ENCODE measurements around the gene OR5B21. TPM values are rescaled to one million over a fixed set of nuclear protein-coding genes. Genes with fewer than 3 reads are reported as not detected.

OR5B21 gene
- total RNA-seq, 2 experiments from 2014 or later: not detected

DNA sequence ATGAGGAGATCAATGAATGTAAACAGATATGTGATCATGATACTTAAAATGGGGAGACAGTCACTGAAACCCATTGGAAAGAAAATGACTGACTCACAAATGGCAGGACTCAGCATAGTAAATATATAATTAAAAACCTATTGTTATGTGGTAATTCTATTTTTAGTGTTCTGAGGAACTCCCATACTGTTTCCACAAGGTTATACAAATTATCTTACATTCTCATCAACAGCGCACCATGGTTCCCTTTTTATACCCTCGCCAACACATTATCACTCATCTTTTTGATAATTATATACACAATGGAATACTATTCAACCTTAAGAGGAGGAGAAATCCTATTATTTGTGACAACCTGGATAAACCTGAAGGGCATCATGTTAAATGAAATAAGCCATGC is 17.1 kb downstream of the OR5B21 start:
- Mint-ChIP-seq H3K4me3 (no peak overlapping the region), H3K27me3 (ENCODE audit: low read depth) (no peaks in the 10 kb centered on the region), H3K27ac (no peak overlapping the region), H3K4me1 (ENCODE audit: low read depth) (peaks cover 3% of the 10 kb centered on the region), H3K9me3 (no peaks in the 10 kb centered on the region), H3K36me3 (ENCODE audit: low read depth) (peaks cover 2% of the 10 kb centered on the region)
- no peak for DNase-seq
- intact Hi-C loops (cut with micrococcal nuclease): no loop called here
- CTCF ChIA-PET: no interaction called here

DNA sequence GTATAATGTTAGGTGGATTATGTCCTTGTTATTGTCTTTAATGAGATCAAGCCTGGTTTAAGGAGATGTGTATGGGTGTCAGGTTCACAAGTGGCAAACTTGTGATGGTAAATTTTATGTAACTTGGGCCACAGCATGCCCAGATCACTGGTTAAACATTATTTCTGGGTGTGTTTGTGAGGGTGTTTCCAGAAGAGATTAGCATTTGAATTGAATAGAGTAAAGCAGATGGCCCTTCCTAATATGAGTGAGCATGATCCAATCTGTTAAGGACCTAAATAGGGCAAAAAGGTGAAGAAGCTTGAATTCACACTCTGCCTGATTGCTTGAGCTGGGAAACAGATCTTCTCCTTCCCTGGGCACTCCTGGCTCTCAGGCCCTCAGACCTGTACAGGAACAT is 20.7 kb downstream of the OR5B21 start:
- H3K4me1 Mint-ChIP-seq (ENCODE audit: low read depth): no peaks in the 10 kb centered on the region
- no peak for DNase-seq
- no peaks in the 10 kb centered on the region for H3K36me3 Mint-ChIP-seq (ENCODE audit: low read depth)
- intact Hi-C loops (cut with micrococcal nuclease): no loop called here
- no peak overlapping the region for H3K4me3 Mint-ChIP-seq
- no peaks in the 10 kb centered on the region for H3K27me3 Mint-ChIP-seq (ENCODE audit: low read depth)
- H3K9me3 Mint-ChIP-seq: no peaks in the 10 kb centered on the region
- H3K27ac Mint-ChIP-seq: no peak overlapping the region
- CTCF ChIA-PET: no interaction called here

- no peak for DNase-seq
- H3K4me1 Mint-ChIP-seq (ENCODE audit: low read depth): no peaks in the 10 kb centered on the region
- intact Hi-C loops (cut with micrococcal nuclease): no loop called here
Measured at GRCh38 chr11:58485961-58486360, 21.9 kb downstream of the OR5B21 start.

GRCh38 chr11:58471892-58472291 is 36.0 kb downstream of the OR5B21 start:
- no peaks in the 10 kb centered on the region for H3K4me1 Mint-ChIP-seq (ENCODE audit: low read depth)
- intact Hi-C loops (cut with micrococcal nuclease): no loop called here
- H3K4me3 Mint-ChIP-seq: no peak overlapping the region
- CTCF ChIA-PET: no interaction called here
- DNase-seq: no peak
- H3K27me3 Mint-ChIP-seq (ENCODE audit: low read depth): peaks cover 3% of the 10 kb centered on the region
- H3K27ac Mint-ChIP-seq: no peak overlapping the region
- peaks cover 28% of the 10 kb centered on the region for H3K9me3 Mint-ChIP-seq
- no peaks in the 10 kb centered on the region for H3K36me3 Mint-ChIP-seq (ENCODE audit: low read depth)

More at GRCh38 chr11:58485961-58486360, 21.9 kb downstream of the OR5B21 start:
- no peaks in the 10 kb centered on the region for H3K27me3 Mint-ChIP-seq (ENCODE audit: low read depth)
- no peak overlapping the region for H3K4me3 Mint-ChIP-seq
- H3K9me3 Mint-ChIP-seq: no peaks in the 10 kb centered on the region
- H3K27ac Mint-ChIP-seq: no peak overlapping the region
- CTCF ChIA-PET: interaction anchor here (0.6 kb wide), 2 partner anchors 356 to 701 kb away, joined by 3 to 4 read pairs; no protein-coding TSS in a partner anchor
- no peaks in the 10 kb centered on the region for H3K36me3 Mint-ChIP-seq (ENCODE audit: low read depth)

GRCh38 chr11:58466293-58466692 is 41.6 kb downstream of the OR5B21 start:
- no peak for DNase-seq
- no peaks in the 10 kb centered on the region for H3K4me1 Mint-ChIP-seq (ENCODE audit: low read depth)
- peaks cover 14% of the 10 kb centered on the region for H3K9me3 Mint-ChIP-seq
- no peak overlapping the region for H3K4me3 Mint-ChIP-seq
- CTCF ChIA-PET: no interaction called here
- H3K36me3 Mint-ChIP-seq (ENCODE audit: low read depth): no peaks in the 10 kb centered on the region
- no peaks in the 10 kb centered on the region for H3K27me3 Mint-ChIP-seq (ENCODE audit: low read depth)
- no peak overlapping the region for H3K27ac Mint-ChIP-seq
- intact Hi-C loops (cut with micrococcal nuclease): no loop called here

DNA sequence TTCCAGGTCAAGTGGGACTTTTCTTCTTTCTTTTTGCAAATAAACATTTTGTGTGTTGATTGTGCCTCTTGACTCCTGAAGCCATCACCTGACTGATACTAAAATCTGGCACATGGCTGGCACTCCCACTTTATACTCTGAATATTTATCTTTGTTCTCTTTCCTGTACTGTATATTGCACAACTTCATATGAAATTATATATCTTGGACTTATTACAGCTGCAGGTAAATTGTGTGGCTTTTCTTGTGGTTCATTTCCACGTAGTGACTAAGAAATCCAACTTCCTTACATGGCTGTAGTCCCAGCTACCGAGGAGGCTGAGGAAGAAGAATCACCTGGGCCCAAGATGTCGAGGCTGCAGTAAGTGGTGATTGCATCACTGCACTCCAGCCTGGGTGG is 42.2 kb downstream of the OR5B21 start:
- H3K4me3 Mint-ChIP-seq: no peak overlapping the region
- H3K9me3 Mint-ChIP-seq: peaks cover 10% of the 10 kb centered on the region
- CTCF ChIA-PET: no interaction called here
- no peaks in the 10 kb centered on the region for H3K36me3 Mint-ChIP-seq (ENCODE audit: low read depth)
- intact Hi-C loops (cut with micrococcal nuclease): no loop called here
- DNase-seq: no peak
- H3K27me3 Mint-ChIP-seq (ENCODE audit: low read depth): no peaks in the 10 kb centered on the region
- no peak overlapping the region for H3K27ac Mint-ChIP-seq
- no peaks in the 10 kb centered on the region for H3K4me1 Mint-ChIP-seq (ENCODE audit: low read depth)

Other genes with a start within 250 kb of the OR5B21 start
- gene OR10W1, start 239.8 kb downstream of the OR5B21 start, total RNA-seq: not detected
- not detected for gene OR5B17, start 149.0 kb downstream of the OR5B21 start, total RNA-seq
- gene OR5B3, start 101.2 kb downstream of the OR5B21 start, total RNA-seq: not detected
- not detected for gene OR5B2, start 80.0 kb downstream of the OR5B21 start, total RNA-seq
- not detected for gene OR5B12, start 65.9 kb downstream of the OR5B21 start, total RNA-seq
- gene LPXN, start 67.8 kb upstream of the OR5B21 start, total RNA-seq: 10 to 100 TPM; 84.9 to 85.1 TPM
- 10 to 100 TPM; 30.5 to 32.6 TPM for gene ZFP91, start 71.0 kb upstream of the OR5B21 start, total RNA-seq
- gene CNTF, start 114.6 kb upstream of the OR5B21 start, total RNA-seq: 1 to 10 TPM in 1 of 2 experiments, under 1 TPM in 1; 0.77 to 1.1 TPM
- gene GLYAT, start 223.8 kb upstream of the OR5B21 start, total RNA-seq: not detected